SIG-M5 (cell line): ENCODE results near the gene MAJIN.
"Not testable (repeated sequence)": the region's sequence is repeated elsewhere in the genome, so short reads cannot be mapped to it uniquely, and the experiment has no call there.

ENCODE experiments used
- DNase-seq: peaks from one replicate; lab custom pipeline; 2025; lab: John Stamatoyannopoulos, UW

Gene MAJIN

DNA sequence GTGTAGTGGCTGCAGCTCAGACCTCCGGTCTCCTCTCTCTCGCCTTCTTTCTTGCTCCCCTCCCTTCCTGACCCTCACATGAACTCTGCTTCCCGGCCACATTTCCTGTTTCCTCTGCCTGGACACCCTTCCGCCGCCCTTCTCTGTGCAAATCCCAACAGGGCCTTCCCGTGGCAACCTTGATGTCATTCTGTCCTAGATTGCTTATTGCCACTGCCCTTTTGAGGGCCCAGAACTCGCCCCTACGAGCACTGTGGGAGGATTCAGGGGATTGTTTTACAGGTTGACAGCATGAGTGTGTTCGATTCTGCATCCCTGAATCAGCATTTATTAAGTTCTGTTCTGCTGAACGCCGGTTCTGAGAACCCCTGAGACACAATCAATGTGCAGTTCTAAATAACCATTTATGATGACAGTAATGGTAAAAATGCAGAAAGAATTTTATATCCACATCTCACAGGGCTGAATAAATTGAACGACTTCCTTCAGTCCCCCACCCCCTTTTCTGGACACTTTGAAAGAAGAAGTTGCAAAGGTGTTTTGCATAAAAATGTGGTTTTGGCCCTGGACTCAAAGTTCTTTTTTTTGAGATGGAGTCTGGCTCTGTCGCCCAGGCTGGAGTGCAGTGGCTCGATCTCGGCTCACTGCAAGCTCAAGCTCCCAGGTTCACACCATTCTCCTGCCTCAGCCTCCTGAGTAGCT lies 18.5 kb upstream of the MAJIN start:
- no peak for DNase-seq

DNA sequence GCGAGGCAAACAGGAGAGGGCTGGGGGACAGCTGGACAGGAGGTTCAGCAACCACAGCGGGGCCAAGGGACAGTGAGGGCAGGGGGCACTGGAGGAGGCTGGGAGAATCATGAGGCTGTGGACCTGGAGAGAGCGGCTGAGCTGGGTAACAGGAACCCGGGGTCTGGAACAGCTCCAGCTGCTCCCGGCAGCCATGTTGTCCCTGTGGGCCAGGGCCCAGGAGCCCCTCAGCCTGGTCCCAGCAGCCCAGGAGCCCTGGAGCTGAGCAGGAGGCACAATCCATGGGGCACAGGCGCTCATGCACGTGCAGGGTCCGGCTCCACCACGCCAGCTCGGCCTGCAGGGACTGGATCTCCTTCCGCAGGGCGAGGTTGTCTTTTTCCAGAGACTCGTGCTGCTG lies 17.5 kb upstream of the MAJIN start:
- DNase-seq, result no peak

DNA sequence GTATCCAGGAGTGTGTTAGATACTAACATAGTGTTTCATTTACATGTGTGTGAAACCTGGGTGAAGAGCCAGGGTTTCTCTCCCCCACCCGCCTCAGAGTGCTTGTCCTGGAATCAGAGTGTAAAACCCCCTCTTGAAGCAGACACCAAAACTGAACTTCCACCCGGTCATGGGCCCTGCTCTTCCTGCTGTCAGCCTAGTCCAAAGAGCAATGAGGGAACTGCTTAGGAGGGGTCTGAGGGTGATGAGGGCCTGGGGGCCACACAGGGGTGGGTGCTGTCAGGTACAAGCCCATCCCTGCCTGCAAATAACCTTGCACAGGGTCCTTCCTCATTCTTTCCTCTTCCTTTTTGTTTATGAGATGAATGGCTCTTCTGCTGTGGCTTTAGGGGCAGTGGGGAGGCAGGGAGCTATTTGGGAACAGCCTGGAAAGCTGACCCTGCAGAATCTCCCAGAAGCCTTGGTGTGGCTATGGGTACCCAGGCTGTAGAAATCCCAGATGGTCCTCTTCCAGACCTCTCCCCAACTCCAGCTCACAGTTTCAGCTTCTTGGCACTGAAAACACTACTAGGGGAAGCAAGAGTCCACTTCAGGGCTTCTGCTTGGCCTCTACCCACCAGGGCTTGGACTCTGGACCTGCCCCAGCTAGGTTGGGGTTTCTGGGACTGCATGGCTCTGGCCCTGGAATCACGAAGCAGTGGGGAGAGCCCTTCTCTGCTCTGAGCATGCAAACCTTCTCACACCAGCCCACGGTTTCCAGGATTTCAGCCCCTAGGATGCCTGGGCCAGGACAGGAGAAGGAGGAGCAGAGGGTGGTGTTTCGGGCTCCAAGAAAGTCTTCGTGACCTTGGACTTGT lies 16.3 kb upstream of the MAJIN start:
- no peak for DNase-seq

- not testable (repeated sequence) for DNase-seq
Measured at GRCh38 chr11:64983339-64983738, 11.4 kb upstream of the MAJIN start.

DNA sequence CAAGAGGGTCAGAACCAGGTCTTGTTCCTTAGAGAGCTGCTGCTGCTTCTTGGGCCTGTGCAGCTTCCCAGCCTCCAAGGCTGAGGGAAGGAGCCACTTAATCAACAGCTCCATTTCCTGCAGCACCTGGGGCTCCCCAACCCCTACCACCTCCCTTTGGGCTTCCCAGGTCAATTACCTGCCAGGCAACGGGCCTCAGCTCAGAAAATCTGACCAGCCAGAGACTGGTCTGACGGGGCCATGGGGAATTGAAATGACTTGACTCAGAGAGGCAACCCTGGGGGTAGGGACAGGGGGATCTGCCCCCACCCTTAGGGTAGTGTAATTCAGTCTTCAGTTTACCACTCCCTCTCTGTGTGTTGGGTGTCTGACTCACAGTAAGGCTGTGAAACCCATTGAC lies 4.7 kb upstream of the MAJIN start:
- no peak for DNase-seq

DNA sequence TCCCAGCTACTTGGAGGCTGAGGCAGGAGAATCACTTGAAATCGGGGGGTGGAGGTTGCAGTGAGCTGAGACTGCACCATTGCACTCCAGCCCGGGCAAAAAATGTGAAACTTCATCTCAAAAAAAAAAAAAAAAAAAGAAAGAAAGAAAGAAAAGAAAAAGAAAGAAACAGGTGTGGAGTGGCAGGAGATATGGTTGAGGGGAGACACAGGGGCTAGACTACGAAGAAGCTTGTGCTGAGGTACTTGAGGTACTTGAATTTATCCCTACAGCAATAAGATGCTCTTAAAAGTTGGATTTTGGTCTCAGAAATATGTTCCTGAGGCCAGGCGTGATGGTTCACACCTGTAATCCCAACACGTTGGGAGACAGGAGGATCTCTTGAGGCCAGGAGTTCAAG lies 2.2 kb upstream of the MAJIN start:
- no peak for DNase-seq

DNA sequence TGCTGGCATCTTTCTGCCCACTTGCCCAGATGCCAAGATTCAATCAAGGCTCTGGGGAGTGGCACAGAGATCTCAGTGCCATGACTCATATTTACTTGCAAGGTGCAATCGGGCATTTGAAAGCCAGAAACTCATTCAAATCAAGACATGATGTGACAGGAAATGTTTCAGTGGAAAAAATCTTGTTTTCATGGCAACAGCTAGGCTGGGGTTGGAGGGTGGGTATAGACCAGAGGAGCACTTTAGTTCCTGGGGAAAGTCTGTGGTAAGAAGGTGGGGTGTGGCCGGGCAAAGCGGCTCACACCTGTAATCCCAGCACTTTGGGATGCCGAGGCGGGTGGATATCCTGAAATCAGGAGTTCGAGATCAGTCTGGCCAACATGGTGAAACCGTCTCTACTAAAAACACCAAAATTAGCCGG lies 1.2 kb downstream of the MAJIN start:
- DNase-seq, result no peak

- no peak for DNase-seq
Measured at GRCh38 chr11:64969209-64969608, 2.7 kb downstream of the MAJIN start.

GRCh38 chr11:64967375-64967774 lies 4.5 kb downstream of the MAJIN start:
- DNase-seq, result no peak

GRCh38 chr11:64963072-64963631 lies 8.8 kb downstream of the MAJIN start:
- DNase-seq, result no peak

DNA sequence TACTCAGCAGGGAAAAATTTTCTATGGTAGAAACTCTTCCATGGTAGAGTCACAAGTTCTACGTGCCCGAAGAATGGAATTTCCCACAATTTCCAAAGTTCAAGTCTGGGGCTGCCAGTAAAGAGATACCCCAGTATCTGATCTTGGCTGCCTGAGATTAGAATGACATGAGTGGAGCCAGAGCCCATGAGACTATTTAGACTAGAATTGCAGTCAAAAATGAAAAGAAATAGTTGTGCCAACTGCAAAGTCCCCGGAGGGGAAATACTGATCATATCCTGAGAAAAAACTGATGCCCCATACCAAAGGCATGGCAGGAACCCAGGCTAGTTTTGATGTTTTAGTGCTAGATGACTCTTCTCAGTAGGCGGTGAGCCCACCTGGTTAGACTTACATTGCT lies 11.2 kb downstream of the MAJIN start:
- no peak for DNase-seq

- no peak for DNase-seq
Measured at GRCh38 chr11:64959498-64959897, 12.4 kb downstream of the MAJIN start.

DNA sequence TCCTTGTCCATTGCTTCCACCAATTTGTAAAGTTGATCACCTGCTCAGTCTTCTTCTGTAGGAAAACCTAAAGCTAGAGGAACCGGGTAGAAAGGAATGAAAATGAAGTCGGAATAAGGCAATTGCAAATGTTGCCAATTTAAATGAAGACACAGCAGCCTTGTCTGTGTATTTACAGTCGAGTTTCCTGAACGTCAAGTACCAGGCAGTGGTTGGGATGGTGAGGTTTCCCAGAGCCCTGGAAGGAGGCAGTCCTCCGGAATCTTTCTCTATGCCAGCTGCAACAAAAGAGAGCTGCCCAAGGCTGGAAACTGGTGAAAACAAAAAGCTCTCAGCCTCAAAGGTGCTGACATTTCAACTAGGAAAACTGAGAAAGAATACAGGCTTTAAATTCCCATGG lies 17.7 kb downstream of the MAJIN start:
- no peak for DNase-seq

- no peak for DNase-seq
Measured at GRCh38 chr11:64951529-64951928, 20.4 kb downstream of the MAJIN start.

DNA sequence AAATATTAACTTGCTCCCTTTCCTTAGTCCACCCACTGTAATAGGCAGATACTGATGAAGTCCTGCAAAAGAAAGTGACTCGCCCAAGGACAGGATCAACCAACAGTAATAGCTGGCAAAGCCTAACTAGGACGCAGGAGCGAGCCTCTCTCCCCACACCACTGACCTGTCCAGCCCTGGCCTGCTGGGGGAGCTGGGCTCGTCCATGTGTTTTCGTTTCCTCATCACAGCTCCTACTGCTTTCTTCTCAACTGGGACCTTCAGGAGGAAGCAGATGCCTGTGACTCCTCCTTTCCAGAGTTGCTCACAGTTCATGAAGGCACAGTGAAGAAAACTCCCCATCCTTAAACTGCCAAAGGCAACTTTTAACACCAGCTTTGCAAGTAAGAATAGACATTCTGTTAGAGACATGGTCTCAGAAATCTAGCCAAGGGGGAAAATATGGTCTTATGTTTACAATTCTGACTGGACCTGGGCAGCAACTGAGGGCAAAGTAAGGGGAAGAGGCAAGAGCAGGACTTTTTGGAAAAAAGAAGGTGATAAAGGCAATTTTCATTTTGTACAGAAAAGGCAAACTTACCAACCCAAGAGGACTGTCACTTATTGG lies 24.6 kb downstream of the MAJIN start:
- DNase-seq, result no peak

- no peak for DNase-seq
Measured at GRCh38 chr11:64936539-64936938, 35.4 kb downstream of the MAJIN start.

GRCh38 chr11:64935359-64936081 lies 36.4 kb downstream of the MAJIN start, which contains the start of gene GPHA2:
TSS of gene GPHA2 (minus strand) at chr11:64935893. CDS start at chr11:64935460, 433 bp downstream.
- no peak for DNase-seq

DNA sequence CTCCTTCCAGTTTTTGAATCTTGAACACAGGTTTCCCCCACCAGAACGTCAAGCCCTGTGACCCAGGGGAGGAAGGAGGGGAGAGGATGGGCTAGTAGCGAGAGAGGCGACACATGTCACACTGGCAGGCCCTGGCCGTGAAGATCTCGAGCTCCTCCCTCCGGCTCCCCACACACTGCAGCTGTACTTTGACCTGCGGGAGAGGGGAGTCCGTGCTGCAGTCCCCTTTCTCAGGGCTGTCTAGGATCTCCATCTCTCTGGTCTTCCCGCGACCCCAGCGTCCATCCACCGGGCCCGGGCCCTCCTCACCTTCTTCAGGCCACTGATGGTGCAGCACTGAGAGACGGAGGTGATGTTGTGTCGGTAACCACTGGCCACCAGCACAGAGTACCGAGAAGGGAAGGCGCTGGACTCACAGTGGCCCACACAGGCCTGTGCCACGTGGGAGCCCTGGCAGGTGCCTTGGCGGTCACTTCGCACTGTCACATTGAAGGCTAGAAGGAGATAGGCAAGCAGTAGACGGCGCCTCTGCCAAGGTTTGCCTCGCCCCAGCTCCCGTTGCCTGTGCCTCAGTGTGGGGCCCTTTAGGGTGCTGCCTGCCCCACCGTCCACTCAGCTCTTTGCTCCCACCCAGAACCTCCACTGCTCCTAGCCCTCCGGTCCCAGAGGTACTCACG lies 37.1 kb downstream of the MAJIN start:
- DNase-seq, result no peak

DNA sequence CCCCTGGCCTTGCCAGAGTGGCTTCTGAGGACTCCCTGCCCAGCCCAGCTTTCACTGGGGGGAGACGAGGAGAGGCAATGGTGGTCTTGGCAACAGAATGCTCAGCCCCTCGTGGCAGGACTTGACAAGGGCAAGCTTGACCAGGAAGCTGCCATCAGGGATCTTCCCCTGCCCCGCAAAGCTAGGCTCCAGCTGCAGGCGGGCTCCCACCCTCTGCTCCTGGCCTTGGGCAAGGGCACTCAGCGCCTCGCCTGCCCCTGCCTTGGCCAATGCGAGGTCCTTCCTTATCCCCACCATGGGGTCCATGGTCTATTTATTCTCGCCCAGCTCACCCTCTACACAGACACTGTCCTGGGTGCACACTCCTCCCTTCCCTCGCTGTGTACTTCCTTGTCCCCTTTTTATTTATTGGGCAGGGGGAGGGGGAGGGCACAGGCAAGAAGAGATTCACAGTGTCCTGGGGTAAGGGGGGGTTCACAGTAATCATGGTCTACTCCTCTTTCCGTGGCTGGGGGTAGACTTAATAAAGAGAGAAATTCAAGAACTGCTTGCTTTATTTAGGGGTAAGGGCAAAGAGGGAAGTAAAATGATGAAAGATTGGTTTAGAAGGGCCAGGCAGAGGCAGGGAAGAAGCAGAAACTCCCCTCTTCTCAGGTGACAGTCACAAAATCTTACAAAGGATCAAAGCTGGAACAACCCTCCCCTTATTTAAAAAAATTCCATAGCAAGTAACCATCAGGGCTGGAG lies 37.8 kb downstream of the MAJIN start:
- no peak for DNase-seq

DNA sequence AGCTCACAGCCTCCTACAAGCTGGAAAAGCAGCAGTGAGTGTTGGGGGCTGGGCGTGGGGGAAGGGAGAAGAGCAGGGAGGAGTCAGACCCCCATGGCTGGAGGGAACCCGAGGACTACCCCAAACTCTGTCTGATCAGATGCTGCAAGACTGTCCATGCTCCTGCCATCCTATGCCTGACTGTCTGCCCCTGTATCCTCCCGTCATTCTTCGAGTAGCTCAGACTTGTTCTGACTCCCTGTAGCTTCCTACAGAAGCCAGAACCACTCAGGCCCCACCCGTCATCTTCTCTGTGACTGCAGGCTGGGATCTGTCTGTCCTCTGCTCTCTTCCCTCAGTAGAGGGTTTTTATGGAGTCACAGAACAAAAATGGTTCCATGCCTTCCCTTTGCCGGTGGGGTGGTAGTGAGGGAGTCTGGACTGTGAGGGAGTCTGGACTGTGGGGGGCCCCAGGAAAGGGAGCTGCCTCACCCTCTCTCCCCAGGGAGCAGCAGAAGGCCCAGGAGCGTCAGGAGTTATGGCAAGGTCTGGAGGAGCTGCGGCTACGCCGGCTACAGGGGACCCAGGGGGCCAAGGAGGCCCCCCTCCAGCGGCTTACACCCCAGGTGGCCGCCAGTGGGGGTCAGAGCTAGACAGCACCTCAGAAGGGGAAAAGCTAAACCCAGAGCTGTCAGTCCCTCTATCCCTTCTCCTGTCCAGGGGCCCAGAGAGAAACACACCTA lies 38.5 kb downstream of the MAJIN start:
- DNase-seq, result no peak
